OCI-LY7 (cell line): Measurements from ENCODE around the gene DYRK4.
A peak's percentile ranks its signal among the peaks of the same experiment; 100 is the strongest.

Experiments used
- CTCF ChIP-seq: fragments of 200-600 bp; sonication (generic); conservative IDR thresholded peaks from 2 replicates; pipeline ENCODE4 v1.5.1; 2014; ENCODE audit warnings: mild to moderate bottlenecking, antibody characterized with exemption, low read length, moderate library complexity, mixed read lengths
- EZH2phosphoT487 ChIP-seq: fragments of 200-600 bp; sonication (generic); IDR thresholded peaks from 2 replicates; pipeline ENCODE4 v1.6.1; 2018; ENCODE audit warnings: low read depth, borderline replicate concordance, mild to moderate bottlenecking, mixed run types, antibody characterized with exemption, low read length, moderate library complexity, mixed read lengths

GRCh38 chr12:4579305-4580102 is 17.5 kb downstream of the DYRK4 start:
- TF ChIP-seq CTCF (peak; percentile 84), EZH2phosphoT487 (no peak)
